Measurements from ENCODE around the gene KIF1C. TPM values are rescaled to one million over a fixed set of nuclear protein-coding genes. Genes with fewer than 3 reads are reported as not detected.
A peak's percentile ranks its signal among the peaks of the same experiment; 100 is the strongest.

Gene KIF1C
- total RNA-seq, 1 donor from 2014 or later = 46.9 TPM

DNA sequence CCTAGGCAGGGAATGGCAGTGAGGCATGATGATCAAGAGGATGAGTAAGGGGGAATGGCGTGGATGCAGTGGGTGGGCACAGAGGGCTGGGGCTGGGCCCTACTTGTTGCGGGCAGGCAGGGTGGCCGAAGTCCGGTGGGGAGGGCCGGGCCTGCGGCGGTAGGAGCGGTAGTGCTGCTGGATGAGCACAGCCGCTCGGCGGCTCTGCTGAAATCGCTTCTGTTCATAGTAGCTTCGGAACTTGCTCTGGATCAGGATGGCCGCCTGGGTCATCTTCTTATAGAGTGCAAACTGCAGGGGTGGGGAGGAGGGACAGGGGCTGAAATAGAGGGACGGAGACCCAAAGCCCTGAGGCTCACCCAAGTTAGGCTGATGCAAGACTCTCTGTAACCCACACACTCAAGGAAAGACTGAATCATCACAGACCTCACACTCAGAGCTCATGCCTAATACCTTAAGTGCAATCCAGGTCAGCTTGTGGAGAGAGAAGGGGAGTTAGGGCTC lies 28.7 kb upstream of the KIF1C start:
- no peak for TF ChIP-seq POLR2A (IDR thresholded peaks at IDR 0.05)
- peak in 1 of 2 donors; percentile 29 for TF ChIP-seq POLR2AphosphoS5 (IDR thresholded peaks at IDR 0.05; ENCODE audit: insufficient read depth in 1 of 2, low read depth in 1 of 2)
- TF ChIP-seq, protein P1, sequence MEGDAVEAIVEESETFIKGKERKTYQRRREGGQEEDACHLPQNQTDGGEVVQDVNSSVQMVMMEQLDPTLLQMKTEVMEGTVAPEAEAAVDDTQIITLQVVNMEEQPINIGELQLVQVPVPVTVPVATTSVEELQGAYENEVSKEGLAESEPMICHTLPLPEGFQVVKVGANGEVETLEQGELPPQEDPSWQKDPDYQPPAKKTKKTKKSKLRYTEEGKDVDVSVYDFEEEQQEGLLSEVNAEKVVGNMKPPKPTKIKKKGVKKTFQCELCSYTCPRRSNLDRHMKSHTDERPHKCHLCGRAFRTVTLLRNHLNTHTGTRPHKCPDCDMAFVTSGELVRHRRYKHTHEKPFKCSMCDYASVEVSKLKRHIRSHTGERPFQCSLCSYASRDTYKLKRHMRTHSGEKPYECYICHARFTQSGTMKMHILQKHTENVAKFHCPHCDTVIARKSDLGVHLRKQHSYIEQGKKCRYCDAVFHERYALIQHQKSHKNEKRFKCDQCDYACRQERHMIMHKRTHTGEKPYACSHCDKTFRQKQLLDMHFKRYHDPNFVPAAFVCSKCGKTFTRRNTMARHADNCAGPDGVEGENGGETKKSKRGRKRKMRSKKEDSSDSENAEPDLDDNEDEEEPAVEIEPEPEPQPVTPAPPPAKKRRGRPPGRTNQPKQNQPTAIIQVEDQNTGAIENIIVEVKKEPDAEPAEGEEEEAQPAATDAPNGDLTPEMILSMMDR (IDR thresholded peaks at IDR 0.05) = no peak
- Histone ChIP-seq H3K9me3 (no peaks in the 10 kb centered on the region), H3K27ac (peak overlapping the region; percentile 96), H3K36me3 (peaks cover 0 to 25% of the 10 kb centered on the region in 2 donors), H3K4me1 (peaks cover 44% of the 10 kb centered on the region), H3K27me3 (no peaks in the 10 kb centered on the region), H3K4me3 (peak overlapping the region; percentile 68 to 72)
- DNase-seq (ENCODE audit: extremely low spot score in 2 of 2) = no peak
- intact Hi-C loops (cut with DNase I) = no loop called here

DNA sequence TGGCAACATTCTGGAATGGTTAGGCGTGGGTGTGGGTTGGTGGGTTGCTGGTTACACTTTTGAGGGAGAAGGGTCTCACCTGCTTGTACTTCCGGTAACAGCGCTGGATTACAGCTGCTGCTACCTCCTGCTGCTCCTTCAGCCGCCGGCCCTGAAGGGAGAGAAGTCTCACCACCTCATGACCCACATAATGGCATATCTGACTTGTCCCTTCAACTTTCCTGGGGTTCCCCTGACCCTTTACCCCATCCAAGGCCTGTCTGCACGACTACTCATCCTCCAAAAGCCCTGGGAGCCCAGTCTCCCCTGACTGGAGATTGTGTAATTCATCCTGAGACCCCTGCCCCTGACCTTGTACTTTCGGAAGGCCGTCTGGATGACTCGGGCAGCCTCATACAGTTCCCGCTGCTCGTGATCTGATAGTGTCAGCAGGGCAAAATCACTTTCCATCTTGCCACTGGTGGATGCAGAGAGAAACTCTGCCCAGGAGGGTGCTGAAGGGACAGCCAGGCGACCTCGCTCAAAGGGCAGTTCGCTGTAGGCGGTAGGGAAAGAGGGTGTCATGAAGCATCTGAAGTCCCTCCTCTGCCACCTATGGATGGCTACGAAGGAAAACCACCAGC lies 28.1 kb upstream of the KIF1C start:
- Histone ChIP-seq H3K4me1 (peaks cover 44% of the 10 kb centered on the region), H3K4me3 (peak overlapping the region; percentile 68 to 72), H3K9me3 (no peaks in the 10 kb centered on the region), H3K27me3 (no peaks in the 10 kb centered on the region), H3K27ac (peak overlapping the region; percentile 96), H3K36me3 (peaks cover 0 to 29% of the 10 kb centered on the region in 2 donors)
- TF ChIP-seq POLR2AphosphoS5 (IDR thresholded peaks at IDR 0.05; ENCODE audit: insufficient read depth in 1 of 2, low read depth in 1 of 2) (no peak), POLR2A (IDR thresholded peaks at IDR 0.05) (no peak)
- TF ChIP-seq, protein P1 (IDR thresholded peaks at IDR 0.05) = no peak
- DNase-seq (ENCODE audit: extremely low spot score in 2 of 2) = no peak
- intact Hi-C loops (cut with DNase I) = no loop called here

GRCh38 chr17:4970273-4970672 lies 27.5 kb upstream of the KIF1C start:
- TF ChIP-seq, protein P1 (IDR thresholded peaks at IDR 0.05) = no peak
- no peak for TF ChIP-seq POLR2AphosphoS5 (IDR thresholded peaks at IDR 0.05; ENCODE audit: insufficient read depth in 1 of 2, low read depth in 1 of 2)
- TF ChIP-seq POLR2A (IDR thresholded peaks at IDR 0.05) = no peak
- H3K27ac ChIP-seq = peak overlapping the region; percentile 96
- H3K9me3 ChIP-seq = no peaks in the 10 kb centered on the region
- H3K36me3 ChIP-seq = peaks cover 0 to 29% of the 10 kb centered on the region in 2 donors
- H3K27me3 ChIP-seq = no peaks in the 10 kb centered on the region
- H3K4me1 ChIP-seq = peaks cover 38% of the 10 kb centered on the region
- no peak overlapping the region for H3K4me3 ChIP-seq
- intact Hi-C loops (cut with DNase I) = no loop called here
- DNase-seq (ENCODE audit: extremely low spot score in 2 of 2) = no peak

DNA sequence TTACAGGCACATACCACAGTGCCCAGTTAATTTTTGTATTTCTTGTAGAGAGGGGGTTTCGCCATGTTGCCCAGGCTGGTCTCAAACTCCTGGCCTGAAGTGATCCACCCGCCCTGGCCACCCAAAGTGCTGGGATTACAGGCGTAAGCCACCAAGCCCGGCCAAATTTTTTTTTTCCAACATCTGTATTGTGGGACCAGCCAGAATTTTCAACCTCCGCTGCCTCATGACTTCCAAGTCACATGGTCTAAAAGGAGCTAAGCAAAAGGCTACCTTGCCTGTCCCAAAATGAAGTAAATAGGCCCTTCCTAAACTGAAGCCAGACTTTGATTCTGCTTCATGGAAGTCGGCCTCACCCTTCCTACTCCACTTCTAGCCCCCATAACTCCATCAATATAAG lies 25.9 kb upstream of the KIF1C start:
- Histone ChIP-seq H3K27ac (no peak overlapping the region), H3K36me3 (peaks cover 0 to 40% of the 10 kb centered on the region in 2 donors), H3K4me3 (no peak overlapping the region), H3K9me3 (no peaks in the 10 kb centered on the region), H3K4me1 (peaks cover 23% of the 10 kb centered on the region), H3K27me3 (no peaks in the 10 kb centered on the region)
- no peak for TF ChIP-seq POLR2A (IDR thresholded peaks at IDR 0.05)
- intact Hi-C loops (cut with DNase I) = no loop called here
- no peak for DNase-seq (ENCODE audit: extremely low spot score in 2 of 2)

- intact Hi-C loops (cut with DNase I) = no loop called here
- no peak overlapping the region for H3K27ac ChIP-seq
- peaks cover 23% of the 10 kb centered on the region for H3K4me1 ChIP-seq
- H3K36me3 ChIP-seq = peaks cover 0 to 45% of the 10 kb centered on the region in 2 donors
- no peaks in the 10 kb centered on the region for H3K9me3 ChIP-seq
- TF ChIP-seq POLR2AphosphoS5 (IDR thresholded peaks at IDR 0.05; ENCODE audit: insufficient read depth in 1 of 2, low read depth in 1 of 2) (no peak), POLR2A (IDR thresholded peaks at IDR 0.05) (no peak)
- TF ChIP-seq, protein P1 (IDR thresholded peaks at IDR 0.05) = no peak
- H3K27me3 ChIP-seq = no peaks in the 10 kb centered on the region
- DNase-seq (ENCODE audit: extremely low spot score in 2 of 2) = no peak
- no peak overlapping the region for H3K4me3 ChIP-seq
Measured at GRCh38 chr17:4972322-4972721, 25.4 kb upstream of the KIF1C start.
